HT-29 (cell line): ENCODE data around the gene WNT2. TPM values are rescaled to one million over a fixed set of nuclear protein-coding genes. Genes with fewer than 3 reads are reported as not detected.
"Not testable (repeated sequence)": the region's sequence is repeated elsewhere in the genome, so short reads cannot be mapped to it uniquely, and the experiment has no call there.

Experiments used
- DNase-seq: peaks from one replicate; pipeline ENCODE4 v3.0.0-alpha.2; 2015; ENCODE audit warnings: low spot score
- total RNA-seq: library from RNA; depleted of rRNA; stranded (reverse); fragments of >200 nt; shearing (Covaris generic); gene quantifications from 2 replicates; pipeline ENCODE4 v1.2.3, GENCODE V29; 2014

Gene WNT2
- total RNA-seq, 1 experiment from 2014 or later, result not detected

GRCh38 chr7:117308891-117309290 lies 14.0 kb downstream of the WNT2 start:
- DNase-seq, result no peak

GRCh38 chr7:117302396-117302795 lies 20.5 kb downstream of the WNT2 start:
- DNase-seq, result no peak

DNA sequence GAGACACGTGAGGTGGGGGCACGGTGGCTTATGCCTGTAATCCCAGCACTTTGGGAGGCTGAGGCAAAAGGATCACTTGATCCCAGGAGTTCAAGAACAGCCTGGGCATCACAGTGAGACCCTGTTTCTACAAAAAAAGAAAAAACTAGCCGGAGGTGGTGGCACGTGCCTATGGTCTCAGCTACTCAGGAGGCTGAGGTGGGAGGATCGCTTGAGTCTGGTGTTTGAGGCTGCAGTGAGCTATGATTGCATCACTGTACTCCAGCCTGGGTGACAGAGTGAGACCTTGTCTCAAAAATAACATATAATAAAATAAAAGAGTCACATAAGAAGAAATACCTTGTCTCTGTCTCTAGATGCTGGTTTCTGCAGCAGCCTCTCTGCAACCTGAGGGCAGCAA lies 22.4 kb downstream of the WNT2 start:
- DNase-seq, result not testable (repeated sequence)

- no peak for DNase-seq
Observed at GRCh38 chr7:117297606-117298005, 25.3 kb downstream of the WNT2 start.

- DNase-seq, result no peak
Observed at GRCh38 chr7:117296066-117296465, 26.8 kb downstream of the WNT2 start.

DNA sequence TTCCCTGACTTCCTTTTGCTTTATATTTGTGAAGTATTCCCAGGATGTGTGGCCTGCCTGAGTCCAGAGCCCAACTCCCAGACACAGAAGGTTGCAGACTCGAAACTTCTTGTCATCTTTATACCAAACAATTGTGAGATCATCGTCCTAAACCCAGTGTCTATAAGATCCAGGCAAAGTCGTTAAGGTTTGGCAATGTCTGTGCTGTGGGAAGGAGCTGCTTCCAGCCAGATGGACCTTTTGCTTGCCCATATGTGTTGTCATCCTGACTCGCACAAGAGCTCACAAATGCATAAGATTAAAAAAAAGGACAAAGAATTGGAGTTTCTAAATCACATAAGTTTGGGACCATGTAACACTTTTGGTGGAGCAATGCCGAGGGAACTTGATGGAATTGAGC lies 37.0 kb downstream of the WNT2 start:
- DNase-seq, result no peak

- no peak for DNase-seq
Observed at GRCh38 chr7:117284692-117285091, 38.2 kb downstream of the WNT2 start.

GRCh38 chr7:117283779-117284178 lies 39.1 kb downstream of the WNT2 start:
- no peak for DNase-seq

- no peak for DNase-seq
Observed at GRCh38 chr7:117283371-117283770, 39.5 kb downstream of the WNT2 start.

DNA sequence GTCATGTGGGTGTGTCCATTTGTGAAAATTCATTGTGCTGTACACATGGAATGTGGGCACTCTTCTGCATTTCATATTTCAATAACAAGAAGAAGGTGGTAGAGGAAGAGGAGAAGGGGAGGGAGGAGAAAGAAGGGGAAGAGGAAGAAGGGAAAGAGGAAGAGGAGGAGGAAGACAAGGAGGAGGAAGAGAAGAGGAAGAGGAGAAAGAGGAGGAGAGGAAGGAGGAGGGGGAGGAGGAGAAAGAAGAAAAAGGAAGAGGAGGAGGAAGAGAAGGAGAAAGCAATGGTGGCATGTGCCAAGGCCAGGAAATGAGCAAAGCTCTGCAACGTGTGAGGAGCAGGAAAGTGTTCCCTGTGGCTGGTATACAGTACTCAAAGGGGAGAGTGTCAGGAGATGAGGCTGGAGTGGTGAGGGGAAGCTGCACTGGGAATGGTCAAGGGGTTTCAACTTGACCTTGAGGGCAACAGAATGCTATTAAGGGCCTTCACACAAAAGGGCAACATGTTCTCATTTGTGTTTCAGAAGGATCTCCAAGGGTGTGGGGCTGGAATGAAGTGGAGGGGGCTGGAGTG lies 40.5 kb downstream of the WNT2 start:
- no peak for DNase-seq

DNA sequence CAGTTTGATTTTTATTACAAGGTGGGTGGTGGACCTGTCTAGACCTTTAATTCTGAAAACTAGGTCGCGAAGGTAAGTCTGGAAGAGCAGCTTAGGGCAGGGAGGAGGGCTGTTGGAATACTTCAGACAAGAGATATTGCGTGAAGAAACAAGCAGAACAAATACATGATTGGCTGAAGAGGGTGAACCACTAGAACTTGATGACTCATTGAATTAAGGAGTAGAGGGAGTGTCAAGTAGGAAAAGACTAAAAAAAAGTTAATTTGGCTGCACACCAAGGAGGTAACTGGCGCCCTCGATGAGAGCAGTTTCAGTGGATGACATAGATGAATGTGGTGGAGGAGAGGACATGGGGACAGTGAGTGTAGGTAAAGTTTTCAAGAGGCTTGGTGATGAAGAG lies 41.3 kb downstream of the WNT2 start:
- no peak for DNase-seq

GRCh38 chr7:117279931-117280557 lies 42.8 kb downstream of the WNT2 start:
- DNase-seq, result no peak

DNA sequence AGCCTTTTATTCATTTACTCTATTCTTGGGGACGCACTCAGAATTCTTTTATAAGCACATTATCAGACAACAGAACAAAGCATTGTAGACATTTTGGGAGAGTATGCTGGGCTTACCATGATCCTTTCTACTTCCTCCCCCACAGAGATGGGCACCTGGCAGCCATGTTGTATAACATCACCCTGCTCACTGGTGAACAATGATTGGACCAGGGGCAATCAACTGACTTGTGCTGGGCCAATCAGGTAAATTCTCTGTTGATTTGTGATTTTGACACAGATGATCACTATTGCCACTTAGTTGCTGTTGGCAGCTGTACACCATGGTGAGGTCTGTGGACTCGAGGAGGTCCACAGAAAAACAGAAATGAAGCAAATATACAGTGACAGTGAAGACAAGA lies 43.7 kb downstream of the WNT2 start:
- no peak for DNase-seq

GRCh38 chr7:117278040-117278439 lies 44.8 kb downstream of the WNT2 start:
- no peak for DNase-seq

- no peak for DNase-seq
Observed at GRCh38 chr7:117277576-117277975, 45.3 kb downstream of the WNT2 start.

DNA sequence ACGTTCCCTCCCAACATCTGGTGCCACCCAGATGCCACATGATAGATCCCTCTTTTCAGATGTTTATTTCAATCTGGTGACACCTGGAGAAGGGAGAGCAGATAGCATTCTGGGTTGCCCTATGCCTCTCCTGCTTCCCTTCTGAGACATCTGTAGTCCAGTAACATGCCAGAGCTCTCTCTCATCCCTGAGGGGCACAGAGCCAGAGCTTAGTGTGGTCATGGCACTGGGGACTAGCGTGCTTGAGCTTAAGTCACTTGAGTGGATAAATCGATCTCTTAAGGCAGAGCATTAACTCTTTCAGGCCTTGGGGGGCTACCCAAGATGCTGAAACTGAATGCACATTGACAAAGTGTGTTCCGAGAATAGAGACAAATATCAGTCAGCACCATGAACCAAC lies 47.9 kb downstream of the WNT2 start:
- no peak for DNase-seq

DNA sequence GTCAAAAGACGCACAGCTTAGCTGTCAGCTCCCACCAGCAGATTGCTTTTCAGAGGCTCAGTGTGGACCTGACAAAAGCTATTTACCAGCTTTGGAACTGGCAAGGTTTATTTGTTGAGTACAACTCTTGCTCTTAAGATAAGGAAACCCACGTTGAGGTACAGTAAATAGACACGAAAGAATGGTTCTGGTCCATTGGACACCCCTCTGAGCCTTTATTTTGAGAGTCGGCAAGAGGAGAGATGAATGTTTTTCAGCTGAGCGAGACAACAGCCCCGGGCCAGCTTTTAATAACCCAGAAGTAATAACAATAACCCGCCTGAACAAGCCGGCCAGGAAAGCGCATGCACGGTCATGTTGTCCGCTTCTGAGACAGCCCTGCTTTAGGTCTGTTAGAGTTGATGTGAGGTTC lies 49.0 kb downstream of the WNT2 start:
- no peak for DNase-seq

DNA sequence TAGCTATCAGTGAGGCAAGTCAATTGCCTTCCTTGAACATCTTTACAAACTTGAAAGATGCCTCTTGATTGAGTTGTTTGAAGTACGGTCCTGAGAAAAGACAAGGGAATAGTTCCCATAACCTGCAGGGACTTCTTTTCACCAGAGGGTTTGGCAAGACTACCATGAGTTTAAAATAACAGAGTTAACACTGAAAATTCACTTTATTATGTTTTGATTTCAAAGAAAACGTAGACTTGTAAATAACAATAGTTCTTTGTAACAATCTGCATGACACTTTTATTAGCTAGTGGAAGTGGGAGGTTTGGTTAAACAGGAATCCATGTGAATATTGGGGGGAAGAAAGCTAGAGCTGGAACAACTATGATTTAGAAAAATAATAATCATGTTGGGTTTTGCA lies 49.5 kb downstream of the WNT2 start:
- no peak for DNase-seq

- no peak for DNase-seq
Observed at GRCh38 chr7:117272017-117272759, 50.7 kb downstream of the WNT2 start.

DNA sequence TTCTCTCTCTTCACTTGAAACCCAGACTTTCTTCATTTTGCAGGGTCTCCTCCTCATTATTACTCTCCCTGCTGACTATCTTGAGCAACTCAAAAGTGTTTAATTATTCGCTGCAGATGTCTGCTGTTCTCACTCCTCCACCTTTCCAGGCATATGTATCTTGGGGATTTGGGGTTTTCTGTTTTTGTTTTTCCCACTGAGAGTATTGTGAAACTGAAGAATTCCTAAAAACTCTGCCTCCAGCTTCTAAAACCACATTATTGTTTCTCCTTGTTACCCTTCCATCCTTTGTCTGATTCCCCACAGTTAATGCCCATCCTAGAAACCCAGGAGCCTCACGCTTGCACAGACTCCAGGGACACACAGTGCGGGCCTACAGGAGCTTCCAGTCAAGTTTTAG lies 51.3 kb downstream of the WNT2 start:
- DNase-seq, result no peak

DNA sequence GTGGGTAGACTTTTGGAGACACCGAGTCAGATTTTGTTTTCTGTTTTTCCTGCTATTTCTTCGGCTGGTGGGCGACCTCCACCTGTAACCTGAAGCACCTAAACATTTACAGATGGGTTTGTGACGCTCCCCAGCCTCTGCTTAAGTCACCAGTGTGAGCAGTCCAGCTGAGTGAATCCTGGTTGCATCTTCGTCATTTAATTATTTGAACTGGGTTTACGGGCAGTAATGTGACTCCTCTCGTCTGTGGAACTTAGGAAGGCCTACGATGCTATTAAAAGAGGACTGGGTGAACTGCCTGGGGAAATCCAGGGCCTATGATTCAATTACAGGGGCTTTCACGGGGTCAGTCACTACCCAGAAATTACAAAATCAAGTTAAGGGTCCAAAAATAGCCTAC lies 52.5 kb downstream of the WNT2 start:
- no peak for DNase-seq

DNA sequence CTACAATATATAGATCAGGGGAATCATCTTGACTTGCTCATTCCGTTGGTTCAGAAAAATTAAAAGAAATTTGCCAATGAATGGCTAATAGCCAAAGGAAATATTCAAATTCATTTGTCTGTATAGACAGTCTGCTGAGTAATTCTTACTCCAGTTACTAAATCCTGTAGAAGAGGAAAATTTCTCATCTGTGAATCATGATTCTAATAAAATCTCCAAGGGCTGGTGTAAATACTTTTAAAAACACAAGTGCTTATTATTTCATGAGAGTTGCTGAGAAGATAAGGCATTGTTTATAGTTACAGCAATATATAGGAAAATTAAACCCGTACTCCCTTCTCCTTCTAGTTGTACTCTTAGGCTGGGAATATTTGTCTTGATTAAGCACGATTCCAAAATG lies 53.0 kb downstream of the WNT2 start:
- no peak for DNase-seq

DNA sequence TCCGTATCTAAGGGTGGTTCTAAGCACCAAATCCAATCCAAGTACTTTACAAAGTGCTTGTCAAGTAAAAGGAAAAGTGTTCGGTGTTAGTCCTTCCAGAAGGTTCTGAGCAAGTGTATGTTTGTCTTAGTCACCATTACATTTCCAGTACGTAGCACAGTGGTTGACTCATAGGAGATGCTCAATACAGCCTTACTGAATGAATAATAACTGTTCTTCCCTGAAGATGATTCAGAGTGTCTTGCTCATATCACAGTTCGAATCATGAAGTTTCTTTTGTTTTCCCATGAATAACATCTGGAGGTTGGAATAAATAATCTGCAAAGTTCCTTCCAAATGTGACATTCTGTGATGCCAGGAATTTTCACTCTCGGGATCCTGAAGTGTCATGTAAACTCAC lies 53.4 kb downstream of the WNT2 start:
- no peak for DNase-seq
